Activated naive CD4-positive, alpha-beta T cell treated with anti-CD3 and anti-CD28 coated beads for 36 hours (primary cell): ENCODE measurements around the gene SNURF. TPM values are rescaled to one million over a fixed set of nuclear protein-coding genes. Genes with fewer than 3 reads are reported as not detected.

ENCODE experiments used
- CTCF ChIA-PET: fragments of 350-600 bp; sonication (Branson Sonifier 250); formaldehyde crosslinking; loops from one replicate; lab custom pipeline; 2021; ENCODE audit warnings: antibody characterized with exemption; lab: Charles Lee
- DNase-seq: peaks from one replicate; pipeline ENCODE4 v3.0.0-alpha.2; 2020
- H3K27ac Mint-ChIP-seq: one replicate; pipeline ENCODE4 v1.8.0; 2021; ENCODE audit warnings: mild to moderate bottlenecking, mixed read lengths
- H3K27me3 Mint-ChIP-seq: one replicate; pipeline ENCODE4 v1.8.0; 2021; ENCODE audit warnings: low read depth, mixed read lengths
- H3K36me3 Mint-ChIP-seq: one replicate; pipeline ENCODE4 v1.8.0; 2021; ENCODE audit warnings: low read depth, mixed read lengths
- H3K4me1 Mint-ChIP-seq: one replicate; pipeline ENCODE4 v1.8.0; 2021; ENCODE audit warnings: low read depth, mixed read lengths
- H3K4me3 Mint-ChIP-seq: one replicate; pipeline ENCODE4 v1.8.0; 2021; ENCODE audit warnings: mild to moderate bottlenecking, moderate library complexity, mixed read lengths
- H3K9me3 Mint-ChIP-seq: one replicate; pipeline ENCODE4 v1.8.0; 2021; ENCODE audit warnings: mixed read lengths
- intact Hi-C: fragments of 100-400 bp; cut with micrococcal nuclease; formaldehyde crosslinking; loops from one replicate; pipeline ENCODE4 v1.15.1; 2023
- total RNA-seq, 2 experiments: library from RNA; stranded (reverse); gene quantifications; one replicate each; pipeline ENCODE4 v1.2.3, GENCODE V29; 2021

The SNURF gene
- total RNA-seq, 2 experiments from 2014 or later: 28.3 to 34.5 TPM

GRCh38 chr15:24976932-24977331 lies 22.1 kb downstream of the SNURF start:
- no peaks in the 10 kb centered on the region for H3K27me3 Mint-ChIP-seq
- no peaks in the 10 kb centered on the region for H3K4me1 Mint-ChIP-seq
- H3K27ac Mint-ChIP-seq: no peak overlapping the region
- H3K36me3 Mint-ChIP-seq: peaks cover 88% of the 10 kb centered on the region
- no peak overlapping the region for H3K4me3 Mint-ChIP-seq
- intact Hi-C loops: no loop called here
- H3K9me3 Mint-ChIP-seq: peaks cover 44% of the 10 kb centered on the region
- no peak for DNase-seq
- CTCF ChIA-PET: no interaction called here

GRCh38 chr15:24977686-24978085 lies 22.9 kb downstream of the SNURF start:
- Mint-ChIP-seq H3K4me3 (no peak overlapping the region), H3K27me3 (no peaks in the 10 kb centered on the region), H3K9me3 (peaks cover 44% of the 10 kb centered on the region), H3K36me3 (peaks cover 92% of the 10 kb centered on the region), H3K27ac (no peak overlapping the region), H3K4me1 (no peaks in the 10 kb centered on the region)
- DNase-seq: no peak
- intact Hi-C loops: no loop called here
- CTCF ChIA-PET: no interaction called here

- H3K36me3 Mint-ChIP-seq: peaks cover 84% of the 10 kb centered on the region
- intact Hi-C loops: no loop called here
- no peak for DNase-seq
- CTCF ChIA-PET: no interaction called here
- no peak overlapping the region for H3K4me3 Mint-ChIP-seq
- H3K27ac Mint-ChIP-seq: no peak overlapping the region
- no peaks in the 10 kb centered on the region for H3K4me1 Mint-ChIP-seq
- H3K27me3 Mint-ChIP-seq: no peaks in the 10 kb centered on the region
- H3K9me3 Mint-ChIP-seq: peaks cover 42% of the 10 kb centered on the region
These were observed 30.4 kb downstream of the SNURF start for GRCh38 chr15:24985224-24985623.

- Mint-ChIP-seq H3K4me1 (no peaks in the 10 kb centered on the region), H3K27ac (no peak overlapping the region), H3K9me3 (peaks cover 44% of the 10 kb centered on the region), H3K4me3 (no peak overlapping the region), H3K36me3 (peaks cover 80% of the 10 kb centered on the region), H3K27me3 (no peaks in the 10 kb centered on the region)
- intact Hi-C loops: no loop called here
- no peak for DNase-seq
- CTCF ChIA-PET: interaction anchor here (0.6 kb wide), 1 partner anchor 19 kb away, joined by 3 read pairs; no protein-coding TSS in a partner anchor
These were observed 31.9 kb downstream of the SNURF start for GRCh38 chr15:24986653-24987052.

Other genes with a start within 250 kb of the SNURF start
- 10 to 100 TPM; 66.1 to 67.7 TPM for gene SNRPN, start within 50 bp of the SNURF start, total RNA-seq